LNCAP (cell line): Measurements from ENCODE around the gene ZNF808.

Source experiments
- CTCF ChIP-seq: fragments of 450-650 bp; IDR thresholded peaks from 2 replicates; pipeline ENCODE4 v1.5.1; 2017; ENCODE audit warnings: mild to moderate bottlenecking

The ZNF808 gene

GRCh38 chr19:52600639-52601024, 73.2 kb downstream of the ZNF808 start:
- no peak for TF ChIP-seq CTCF

GRCh38 chr19:52601025-52601973, 73.8 kb downstream of the ZNF808 start:
- no peak for TF ChIP-seq CTCF

- no peak for TF ChIP-seq CTCF
Measured at GRCh38 chr19:52602941-52603340, 75.5 kb downstream of the ZNF808 start.

- TF ChIP-seq CTCF = no peak
Measured at GRCh38 chr19:52603558-52604207, 76.2 kb downstream of the ZNF808 start.
